SU-DHL-6 (cell line): Measurements from ENCODE around the gene TJP1.

Experiments used
- H2AFZ ChIP-seq: fragments of 200-600 bp; sonication (generic); 2 replicates; pipeline ENCODE4 v1.6.1; 2014; ENCODE audit warnings: low read depth, mild to moderate bottlenecking, moderate library complexity, mixed read lengths, antibody characterized with exemption, low read length; ENCODE audit not compliant: severe bottlenecking
- H3F3A ChIP-seq: fragments of 200-600 bp; shearing (Covaris generic); 2 replicates; pipeline ENCODE4 v1.6.0; 2016; ENCODE audit warnings: antibody characterized with exemption, mild to moderate bottlenecking; ENCODE audit not compliant: insufficient read depth
- H3K27ac ChIP-seq: fragments of 200-600 bp; sonication (generic); 2 replicates; pipeline ENCODE4 v1.5.1; 2016; ENCODE audit warnings: low read depth, mild to moderate bottlenecking, low read length, moderate library complexity, mixed read lengths
- H3K27me3 ChIP-seq: fragments of 200-600 bp; sonication (generic), shearing (Covaris generic); 2 replicates; pipeline ENCODE4 v1.6.0; 2014; ENCODE audit warnings: mild to moderate bottlenecking, low read length
- H3K36me3 ChIP-seq: fragments of 200-600 bp; sonication (generic); 2 replicates; pipeline ENCODE4 v1.6.1; 2014; ENCODE audit warnings: mild to moderate bottlenecking, low read length, mixed read lengths
- H3K4me2 ChIP-seq: fragments of 300-600, 200-600 bp; shearing (Covaris generic), sonication (generic); 2 replicates; pipeline ENCODE4 v1.6.0; 2014; ENCODE audit warnings: low read length, low read depth, mild to moderate bottlenecking; ENCODE audit not compliant: poor library complexity, severe bottlenecking
- H3K4me3 ChIP-seq: fragments of 200-600 bp; sonication (generic); 2 replicates; pipeline ENCODE4 v1.5.1; 2014; ENCODE audit warnings: antibody characterized with exemption, low read length, mild to moderate bottlenecking, mixed read lengths; ENCODE audit not compliant: insufficient read depth, poor library complexity, severe bottlenecking
- H3K79me2 ChIP-seq: fragments of 200-600 bp; sonication (generic); 2 replicates; pipeline ENCODE4 v1.6.1; 2014; ENCODE audit warnings: mild to moderate bottlenecking, low read length, moderate library complexity; ENCODE audit not compliant: insufficient read depth
- H3K9ac ChIP-seq: fragments of 200-600 bp; sonication (generic); 2 replicates; pipeline ENCODE4 v1.7.0; 2014; ENCODE audit warnings: mild to moderate bottlenecking, low read length
- H3K9me2 ChIP-seq: fragments of 200-600 bp; sonication (generic); replicated peaks from 2 replicates; pipeline ENCODE4 v1.6.1; 2014; ENCODE audit warnings: low read length; ENCODE audit not compliant: insufficient read depth
- H3K9me3 ChIP-seq: fragments of 200-600 bp; sonication (generic); 2 replicates; pipeline ENCODE4 v1.6.1; 2014; ENCODE audit warnings: low read length, mixed read lengths; ENCODE audit not compliant: insufficient read depth
- H4K20me1 ChIP-seq: fragments of 200-600 bp; sonication (generic); 2 replicates; pipeline ENCODE4 v1.6.1; 2014; ENCODE audit warnings: low read depth, mild to moderate bottlenecking, antibody characterized with exemption, low read length, moderate library complexity, mixed read lengths
- CTCF ChIP-seq: fragments of 200-600 bp; sonication (generic); IDR thresholded peaks from one replicate; pipeline ENCODE4 v1.5.1; 2017; ENCODE audit warnings: antibody characterized with exemption, mild to moderate bottlenecking, low read length, moderate library complexity; ENCODE audit not compliant: insufficient read depth, poor library complexity, severe bottlenecking
- EZH2phosphoT487 ChIP-seq: fragments of 200-600 bp; sonication (generic), shearing (Covaris generic); conservative IDR thresholded peaks from 2 replicates; pipeline ENCODE4 v1.6.1; 2018; ENCODE audit warnings: mild to moderate bottlenecking, antibody characterized with exemption, low read length, moderate library complexity, mixed read lengths

The TJP1 gene

DNA sequence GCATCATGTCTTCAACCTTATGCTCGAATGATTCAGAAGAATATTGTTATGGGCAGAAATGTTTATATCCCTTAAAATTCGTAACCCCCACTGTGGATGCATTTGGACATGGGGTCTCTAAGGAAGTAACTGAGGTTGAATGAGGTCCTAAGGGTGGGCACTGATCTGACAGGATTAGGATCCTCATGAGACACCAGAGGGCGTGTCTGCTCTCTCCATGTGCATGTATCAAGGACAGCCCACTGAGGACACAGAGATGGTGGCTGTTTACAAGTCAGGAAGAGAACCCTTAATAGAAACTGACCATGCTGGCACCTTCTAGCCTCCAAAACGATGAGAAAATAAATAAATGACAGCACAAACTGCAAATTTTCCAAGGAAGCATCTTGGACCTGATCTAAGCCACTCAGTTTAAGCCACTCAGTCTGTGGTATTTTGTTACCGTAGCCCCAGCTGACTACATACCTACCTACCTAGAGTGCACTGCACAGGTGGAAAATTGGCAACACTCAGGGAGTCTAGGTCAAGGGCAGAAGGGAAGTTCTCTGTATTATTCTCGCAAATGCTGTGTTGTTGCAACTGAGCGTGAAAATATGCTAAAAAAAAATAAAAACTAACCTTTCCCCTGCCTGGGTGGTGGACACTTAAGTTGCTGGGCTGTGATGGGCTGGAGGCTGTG lies 126.6 kb downstream of the TJP1 start:
- no peaks in the 10 kb centered on the region for H3K9me2 ChIP-seq
- no peak overlapping the region for H3K4me3 ChIP-seq
- no peak overlapping the region for H2AFZ ChIP-seq
- H3F3A ChIP-seq, result no peaks in the 10 kb centered on the region
- no peaks in the 10 kb centered on the region for H3K36me3 ChIP-seq
- H4K20me1 ChIP-seq, result no peaks in the 10 kb centered on the region
- H3K79me2 ChIP-seq, result no peaks in the 10 kb centered on the region
- H3K9ac ChIP-seq, result no peak overlapping the region
- H3K4me2 ChIP-seq, result no peak overlapping the region
- no peaks in the 10 kb centered on the region for H3K9me3 ChIP-seq
- H3K27me3 ChIP-seq, result no peaks in the 10 kb centered on the region; the same call in 1 of the 2 replicates
- no peak for TF ChIP-seq EZH2phosphoT487
- TF ChIP-seq CTCF, result no peak
- H3K27ac ChIP-seq, result no peak overlapping the region

DNA sequence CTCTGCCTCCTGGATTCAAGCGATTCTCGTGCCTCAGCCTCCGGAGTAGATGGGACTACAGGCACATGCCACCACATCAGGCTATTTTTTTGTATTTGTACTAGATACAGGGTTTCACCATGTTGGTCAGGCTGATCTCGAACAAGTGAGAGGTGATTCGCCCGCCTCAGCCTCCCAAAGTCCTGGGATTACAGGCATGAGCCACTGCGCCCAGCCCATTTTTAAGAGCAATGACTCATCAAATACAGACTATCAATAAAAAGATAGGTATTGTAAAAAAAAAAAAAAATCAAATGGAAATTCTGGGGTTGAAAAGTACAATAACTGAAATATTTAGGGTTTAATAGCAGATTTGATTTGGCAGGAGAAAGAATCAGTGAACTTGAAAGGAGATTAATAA lies 129.0 kb downstream of the TJP1 start:
- no peak overlapping the region for H3K4me2 ChIP-seq
- no peaks in the 10 kb centered on the region for H3K9me3 ChIP-seq
- no peaks in the 10 kb centered on the region for H3F3A ChIP-seq
- H3K9me2 ChIP-seq, result no peaks in the 10 kb centered on the region
- no peaks in the 10 kb centered on the region for H3K79me2 ChIP-seq
- no peaks in the 10 kb centered on the region; the same call in 1 of the 2 replicates for H3K27me3 ChIP-seq
- H3K9ac ChIP-seq, result no peak overlapping the region
- TF ChIP-seq EZH2phosphoT487 (no peak), CTCF (no peak)
- H2AFZ ChIP-seq, result no peak overlapping the region
- H3K27ac ChIP-seq, result no peak overlapping the region
- H4K20me1 ChIP-seq, result no peaks in the 10 kb centered on the region
- no peak overlapping the region for H3K4me3 ChIP-seq
- no peaks in the 10 kb centered on the region for H3K36me3 ChIP-seq

DNA sequence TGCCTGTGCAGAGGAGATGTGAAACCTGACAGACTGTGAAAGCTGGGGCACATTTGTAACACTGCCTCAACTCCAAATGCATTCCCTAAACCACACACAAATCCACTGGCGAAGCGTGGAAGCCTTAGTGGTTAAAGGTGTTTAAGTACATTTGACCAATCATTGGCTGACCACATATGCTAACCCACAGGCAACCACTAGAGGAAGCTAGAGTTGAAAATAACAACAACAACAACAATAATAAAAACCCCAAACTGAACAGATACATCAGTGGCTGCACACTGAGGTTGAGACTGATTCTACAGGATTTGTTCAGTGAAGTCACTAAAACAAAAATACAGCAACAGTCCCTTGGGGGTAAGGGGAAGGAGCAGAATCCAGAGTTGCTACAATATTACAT lies 129.7 kb downstream of the TJP1 start:
- Histone ChIP-seq H3K79me2 (no peaks in the 10 kb centered on the region), H3K4me2 (no peak overlapping the region), H3K9me3 (no peaks in the 10 kb centered on the region), H3K9ac (no peak overlapping the region), H3K27me3 (no peaks in the 10 kb centered on the region; the same call in 1 of the 2 replicates), H4K20me1 (no peaks in the 10 kb centered on the region), H3F3A (no peaks in the 10 kb centered on the region), H3K4me3 (no peak overlapping the region), H3K27ac (no peak overlapping the region), H2AFZ (no peak overlapping the region), H3K9me2 (no peaks in the 10 kb centered on the region), H3K36me3 (no peaks in the 10 kb centered on the region)
- no peak for TF ChIP-seq EZH2phosphoT487
- TF ChIP-seq CTCF, result no peak
